ENCODE data around the gene APOL1. TPM values are rescaled to one million over a fixed set of nuclear protein-coding genes. Genes with fewer than 3 reads are reported as not detected.
"Not testable (repeated sequence)": the region's sequence is repeated elsewhere in the genome, so short reads cannot be mapped to it uniquely, and the experiment has no call there.

The APOL1 gene
- total and polyA plus RNA-seq, 2 donors (not counting 1 experiment from before 2014, with no cell fraction given), result 3.3 to 11.2 TPM

DNA sequence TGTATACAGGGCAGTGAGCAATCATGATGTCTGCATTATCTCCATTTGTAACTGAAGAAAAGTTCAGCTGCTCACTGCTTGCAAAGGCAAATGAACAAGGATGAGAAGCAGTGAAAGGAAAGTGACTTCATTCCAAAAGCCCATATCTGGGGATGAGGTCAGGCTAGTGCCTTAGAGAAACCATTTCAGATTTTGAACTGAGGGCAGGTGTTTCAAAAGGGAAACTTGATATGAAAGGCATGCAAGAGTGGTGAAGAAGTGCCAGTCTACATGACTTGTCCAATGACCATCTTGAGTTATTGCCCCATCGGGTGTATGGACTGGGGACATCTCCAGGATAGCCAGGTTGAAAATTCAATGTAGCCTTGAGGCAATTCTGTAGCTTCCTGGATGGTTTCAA is 44.0 kb upstream of the APOL1 start:
- no peak for DNase-seq
- H3K4me3 ChIP-seq (ENCODE audit: control extremely low read depth in 1 of 5, extremely low read depth in 1 of 5, insufficient read depth in 1 of 5, low read depth in 2 of 5, low read length in 4 of 5), result no peak overlapping the region
- H3K9me3 Mint-ChIP-seq (ENCODE audit: insufficient read depth), result no peaks in the 10 kb centered on the region
- H3K36me3 ChIP-seq (replicated peaks in 1 of 2; ENCODE audit: control extremely low read depth in 1 of 2, control insufficient read depth in 1 of 2, extremely low read depth in 1 of 2, insufficient read depth in 2 of 2, low read length in 1 of 2), result no peaks in the 10 kb centered on the region
- no peaks in the 10 kb centered on the region for H4K20me1 ChIP-seq (ENCODE audit: control insufficient read depth, insufficient read depth, low read length, poor library complexity, severe bottlenecking)
- no peaks in the 10 kb centered on the region for H3K79me2 ChIP-seq (ENCODE audit: control insufficient read depth, insufficient read depth, low read length)
- no peak for ATAC-seq (ENCODE audit: low read depth)
- no CpG with 5 or more reads among the region's 1 CpG for WGBS (ENCODE audit: insufficient coverage)
- no peak overlapping the region for H3K4me3 Mint-ChIP-seq
- H3K27me3 ChIP-seq (replicated peaks in 1 of 4; ENCODE audit: control extremely low read depth in 1 of 4, control insufficient read depth in 3 of 4, insufficient read depth in 4 of 4, low read length in 3 of 4), result no peaks in the 10 kb centered on the region
- CTCF ChIA-PET, result interaction anchor here (0.6 to 1.7 kb wide), 3 partner anchors 92 to 418 kb away, joined by 3 to 5 read pairs (median 3); no protein-coding TSS in a partner anchor
- no peak overlapping the region for H3K9ac ChIP-seq (ENCODE audit: low read length)
- no peak for TF ChIP-seq EZH2 (IDR thresholded peaks at IDR 0.05; ENCODE audit: borderline replicate concordance, insufficient read depth, low read depth, low read length, poor library complexity, severe bottlenecking)
- peaks cover 1 to 9% (median 9%) of the 10 kb centered on the region in 3 donors for H3K9me3 ChIP-seq (ENCODE audit: control extremely low read depth in 1 of 3, control insufficient read depth in 2 of 3, insufficient read depth in 1 of 3, low read length in 2 of 3)
- H3K4me1 Mint-ChIP-seq, result peaks cover 41% of the 10 kb centered on the region
- H3K27ac ChIP-seq (ENCODE audit: low read length in 2 of 2), result no peak overlapping the region
- H3K27me3 Mint-ChIP-seq, result no peaks in the 10 kb centered on the region
- intact Hi-C loops (cut with micrococcal nuclease), result no loop called here
- no peak overlapping the region for H2AFZ ChIP-seq (ENCODE audit: insufficient read depth, low read depth, low read length, poor library complexity, severe bottlenecking)
- peaks cover 23 to 41% of the 10 kb centered on the region in 2 donors for H3K4me1 ChIP-seq (ENCODE audit: control insufficient read depth in 2 of 2, insufficient read depth in 2 of 2, low read length in 2 of 2)
- POLR2A ChIA-PET, result no interaction called here
- no peak overlapping the region for H3K27ac Mint-ChIP-seq
- H3K4me2 ChIP-seq (replicated peaks; ENCODE audit: low read depth, low read length, poor library complexity, severe bottlenecking), result no peak overlapping the region

DNA sequence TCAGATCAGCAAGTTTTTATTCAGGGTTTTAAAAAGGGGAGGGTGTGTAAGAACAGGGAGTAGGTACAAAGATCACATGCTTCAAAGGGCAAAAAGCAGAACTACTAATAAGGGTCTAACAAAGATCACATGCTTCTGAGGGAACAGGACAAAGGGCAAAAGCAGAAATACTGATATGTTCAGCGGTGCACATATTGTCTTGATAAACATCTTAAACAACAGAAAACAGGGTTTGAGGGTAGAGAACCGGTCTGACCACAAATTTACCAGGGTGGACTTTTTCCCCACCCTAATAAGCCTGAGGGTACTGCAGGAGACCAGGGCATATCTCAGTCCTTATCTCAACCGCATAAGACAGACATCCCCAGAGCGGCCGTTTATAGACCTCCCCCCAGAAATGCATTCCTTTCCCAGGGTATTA is 43.4 kb upstream of the APOL1 start:
- H3K27me3 Mint-ChIP-seq; H3K4me3 Mint-ChIP-seq; H3K79me2 ChIP-seq (ENCODE audit: control insufficient read depth, insufficient read depth, low read length); DNase-seq; H2AFZ ChIP-seq (ENCODE audit: insufficient read depth, low read depth, low read length, poor library complexity, severe bottlenecking); H3K9me3 Mint-ChIP-seq (ENCODE audit: insufficient read depth); H3K27ac ChIP-seq (ENCODE audit: low read length in 2 of 2); H4K20me1 ChIP-seq (ENCODE audit: control insufficient read depth, insufficient read depth, low read length, poor library complexity, severe bottlenecking); H3K27ac Mint-ChIP-seq; H3K36me3 ChIP-seq (replicated peaks in 1 of 2; ENCODE audit: control extremely low read depth in 1 of 2, control insufficient read depth in 1 of 2, extremely low read depth in 1 of 2, insufficient read depth in 2 of 2, low read length in 1 of 2); H3K4me2 ChIP-seq (replicated peaks; ENCODE audit: low read depth, low read length, poor library complexity, severe bottlenecking); ATAC-seq (ENCODE audit: low read depth); intact Hi-C loops (cut with micrococcal nuclease); H3K9me3 ChIP-seq (ENCODE audit: control extremely low read depth in 1 of 3, control insufficient read depth in 2 of 3, insufficient read depth in 1 of 3, low read length in 2 of 3); H3K9ac ChIP-seq (ENCODE audit: low read length); H3K4me3 ChIP-seq (ENCODE audit: control extremely low read depth in 1 of 5, extremely low read depth in 1 of 5, insufficient read depth in 1 of 5, low read depth in 2 of 5, low read length in 4 of 5); POLR2A ChIA-PET; H3K27me3 ChIP-seq (replicated peaks in 1 of 4; ENCODE audit: control extremely low read depth in 1 of 4, control insufficient read depth in 3 of 4, insufficient read depth in 4 of 4, low read length in 3 of 4): not testable (repeated sequence)
- 33% methylated on average over 1 of the region's 5 CpGs for WGBS (ENCODE audit: insufficient coverage)
- peaks cover 23 to 36% of the 10 kb centered on the region in 2 donors for H3K4me1 ChIP-seq (ENCODE audit: control insufficient read depth in 2 of 2, insufficient read depth in 2 of 2, low read length in 2 of 2)
- H3K4me1 Mint-ChIP-seq, result peaks cover 36% of the 10 kb centered on the region
- CTCF ChIA-PET, result interaction anchor here (1.4 to 1.7 kb wide), 2 partner anchors 91 to 277 kb away, joined by 3 to 5 read pairs; no protein-coding TSS in a partner anchor

All from B cell (primary cell).